Testis (tissue), 2 donors: Measurements from ENCODE around the gene ETS1.

ENCODE experiments used
- POLR2A ChIP-seq: fragments of 450-650 bp; IDR thresholded peaks from one replicate; pipeline ENCODE4 v1.6.1; 2017; ENCODE audit warnings: antibody characterized with exemption, mild to moderate bottlenecking, moderate library complexity
- TF ChIP-seq, protein P1 (sequence below), 3 experiments: fragments of 450-650 bp in 2 of 3; fragments of 200-600 bp in 1 of 3; sonication (generic) in 1 of 3; IDR thresholded peaks; one replicate each; pipeline ENCODE4 v1.5.1; 2016 to 2019; ENCODE audit warnings: antibody characterized with exemption in 3 of 3, mild to moderate bottlenecking in 2 of 3, moderate library complexity in 1 of 3

DNA sequence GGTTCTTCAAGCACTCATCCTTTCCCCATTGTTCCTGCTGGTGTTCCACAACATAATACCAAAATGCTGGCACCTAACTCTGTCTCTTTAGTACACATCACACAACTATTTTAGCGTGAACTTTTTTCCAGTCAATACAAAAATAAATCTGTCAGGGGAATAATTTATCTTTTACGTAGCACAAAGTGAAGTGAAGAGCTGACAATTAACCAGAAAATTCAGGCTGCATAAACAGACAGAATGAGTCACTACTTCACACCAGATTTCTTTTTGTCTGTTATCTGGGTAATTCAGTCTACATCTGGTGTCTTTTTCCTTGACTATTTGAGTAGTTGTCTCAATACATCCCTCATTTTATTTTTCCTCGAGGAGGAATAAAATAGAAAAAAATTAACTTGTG, 7.9 kb upstream of the ETS1 start:
- TF ChIP-seq, protein P1, sequence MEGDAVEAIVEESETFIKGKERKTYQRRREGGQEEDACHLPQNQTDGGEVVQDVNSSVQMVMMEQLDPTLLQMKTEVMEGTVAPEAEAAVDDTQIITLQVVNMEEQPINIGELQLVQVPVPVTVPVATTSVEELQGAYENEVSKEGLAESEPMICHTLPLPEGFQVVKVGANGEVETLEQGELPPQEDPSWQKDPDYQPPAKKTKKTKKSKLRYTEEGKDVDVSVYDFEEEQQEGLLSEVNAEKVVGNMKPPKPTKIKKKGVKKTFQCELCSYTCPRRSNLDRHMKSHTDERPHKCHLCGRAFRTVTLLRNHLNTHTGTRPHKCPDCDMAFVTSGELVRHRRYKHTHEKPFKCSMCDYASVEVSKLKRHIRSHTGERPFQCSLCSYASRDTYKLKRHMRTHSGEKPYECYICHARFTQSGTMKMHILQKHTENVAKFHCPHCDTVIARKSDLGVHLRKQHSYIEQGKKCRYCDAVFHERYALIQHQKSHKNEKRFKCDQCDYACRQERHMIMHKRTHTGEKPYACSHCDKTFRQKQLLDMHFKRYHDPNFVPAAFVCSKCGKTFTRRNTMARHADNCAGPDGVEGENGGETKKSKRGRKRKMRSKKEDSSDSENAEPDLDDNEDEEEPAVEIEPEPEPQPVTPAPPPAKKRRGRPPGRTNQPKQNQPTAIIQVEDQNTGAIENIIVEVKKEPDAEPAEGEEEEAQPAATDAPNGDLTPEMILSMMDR (IDR thresholded peaks at IDR 0.05): no peak
- TF ChIP-seq POLR2A: no peak
